IMR-90 (cell line): Measurements from ENCODE around the gene IGF1R. TPM values are rescaled to one million over a fixed set of nuclear protein-coding genes. Genes with fewer than 3 reads are reported as not detected.

ENCODE experiments used
- ATAC-seq: fragments of 200-7000 bp; cut with Tn5 transposase; 2 replicates; pipeline ENCODE4 v1.9.1; 2020; ENCODE audit warnings: low read depth, mild to moderate bottlenecking, moderate library complexity
- BruUV-seq: library from RNA; stranded (reverse); fragments of 400-500 nt; replicated peaks from 2 replicates; lab custom pipeline; 2021; lab: Mats Ljungman, UMichigan
- CTCF ChIA-PET: fragments of 300-600 bp; formaldehyde crosslinking; extraction: SDS; loops from one replicate; lab custom pipeline; 2021; ENCODE audit warnings: antibody characterized with exemption; lab: Yijun Ruan, JAX
- POLR2A ChIA-PET: fragments of 300-600 bp; sonication (Branson Sonifier 250); formaldehyde crosslinking; loops from one replicate; lab custom pipeline; 2022; ENCODE audit warnings: antibody characterized with exemption; ENCODE audit not compliant: unreplicated experiment; lab: Charles Lee
- DNase-seq: peaks from one replicate; pipeline ENCODE4 v3.0.0; 2013
- H2AFZ ChIP-seq: replicated peaks from 2 replicates; pipeline ENCODE3; 2013; ENCODE audit warnings: low read length, mild to moderate bottlenecking; ENCODE audit not compliant: poor library complexity
- H2AK5ac ChIP-seq: 2 replicates; pipeline ENCODE4 v1.6.1; 2013; ENCODE audit warnings: low read depth, low read length, inconsistent platforms
- H2AK9ac ChIP-seq: replicated peaks from 2 replicates; pipeline ENCODE3; 2013; ENCODE audit warnings: mild to moderate bottlenecking, low read depth, low read length, moderate library complexity; ENCODE audit not compliant: poor library complexity
- H2BK120ac ChIP-seq: 2 replicates; pipeline ENCODE4 v1.6.1; 2013; ENCODE audit warnings: low read depth, low read length, inconsistent platforms
- H2BK15ac ChIP-seq: 3 replicates; pipeline ENCODE4 v1.6.1; 2013; ENCODE audit warnings: low read depth, low read length, inconsistent platforms
- H2BK20ac ChIP-seq: 2 replicates; pipeline ENCODE4 v1.6.1; 2013; ENCODE audit warnings: low read depth, mild to moderate bottlenecking, inconsistent platforms, low read length, moderate library complexity
- H2BK5ac ChIP-seq: 2 replicates; pipeline ENCODE4 v1.6.1; 2013; ENCODE audit warnings: mild to moderate bottlenecking, low read depth, low read length, inconsistent platforms; ENCODE audit not compliant: poor library complexity, severe bottlenecking
- H3K14ac ChIP-seq: replicated peaks from 2 replicates; pipeline ENCODE4 v1.6.1; 2013; ENCODE audit warnings: low read depth, low read length, inconsistent platforms
- H3K18ac ChIP-seq: 2 replicates; pipeline ENCODE4 v1.6.1; 2013; ENCODE audit warnings: low read depth, low read length, control low read depth
- H3K23ac ChIP-seq: 2 replicates; pipeline ENCODE4 v1.6.1; 2013; ENCODE audit warnings: low read depth, low read length, inconsistent platforms
- H3K27ac ChIP-seq: 2 replicates; pipeline ENCODE4 v1.5.1; 2013; ENCODE audit warnings: mild to moderate bottlenecking, control low read depth, low read length; ENCODE audit not compliant: insufficient read depth
- H3K27me3 ChIP-seq: 2 replicates; pipeline ENCODE4 v1.6.1; 2013; ENCODE audit warnings: low read length; ENCODE audit not compliant: control insufficient read depth, insufficient read depth
- H3K36me3 ChIP-seq: 2 replicates; pipeline ENCODE4 v1.6.1; 2013; ENCODE audit warnings: low read length, mixed read lengths; ENCODE audit not compliant: control insufficient read depth, insufficient read depth
- H3K4ac ChIP-seq: 2 replicates; pipeline ENCODE4 v1.6.1; 2013; ENCODE audit warnings: low read depth, low read length, inconsistent platforms
- H3K4me1 ChIP-seq: 2 replicates; pipeline ENCODE4 v1.6.1; 2013; ENCODE audit warnings: low read length, mixed read lengths; ENCODE audit not compliant: control insufficient read depth, insufficient read depth
- H3K4me2 ChIP-seq: 2 replicates; pipeline ENCODE4 v1.6.1; 2013; ENCODE audit warnings: low read depth, mild to moderate bottlenecking, control low read depth, low read length, moderate library complexity
- H3K4me3 ChIP-seq: 2 replicates; pipeline ENCODE4 v1.5.1; 2013; ENCODE audit warnings: low read depth, mild to moderate bottlenecking, control low read depth, low read length, moderate library complexity; ENCODE audit not compliant: insufficient read depth
- H3K56ac ChIP-seq: 2 replicates; pipeline ENCODE4 v1.6.1; 2013; ENCODE audit warnings: low read length, inconsistent platforms; ENCODE audit not compliant: insufficient read depth; ENCODE audit errors: extremely low read depth
- H3K79me1 ChIP-seq, 2 experiments: 2 replicates each; pipeline ENCODE4 v1.6.1; 2013; ENCODE audit warnings: low read length in 2 of 2, inconsistent platforms in 1 of 2, low read depth in 1 of 2
- H3K9ac ChIP-seq: 2 replicates; pipeline ENCODE4 v1.6.1; 2013; ENCODE audit warnings: low read depth, low read length, control low read depth
- H3K9me1 ChIP-seq: 2 replicates; pipeline ENCODE4 v1.6.1; 2013; ENCODE audit warnings: low read length, inconsistent platforms; ENCODE audit not compliant: insufficient read depth
- H3K9me3 ChIP-seq: 2 replicates; pipeline ENCODE4 v1.6.1; 2013; ENCODE audit warnings: low read length; ENCODE audit not compliant: control insufficient read depth, insufficient read depth
- H4K20me1 ChIP-seq: 2 replicates; pipeline ENCODE4 v1.6.1; 2013; ENCODE audit warnings: low read length, inconsistent platforms; ENCODE audit not compliant: insufficient read depth
- H4K5ac ChIP-seq: 2 replicates; pipeline ENCODE4 v1.6.1; 2013; ENCODE audit warnings: mild to moderate bottlenecking, low read depth, low read length, control low read depth
- H4K8ac ChIP-seq, 2 experiments: 2 replicates each; pipeline ENCODE4 v1.6.1; 2013; ENCODE audit warnings: low read depth in 2 of 2, low read length in 2 of 2, control low read depth in 1 of 2, inconsistent platforms in 1 of 2
- H4K91ac ChIP-seq: 2 replicates; pipeline ENCODE4 v1.6.1; 2013; ENCODE audit warnings: low read depth, low read length, inconsistent platforms; ENCODE audit not compliant: insufficient read depth
- BHLHE40 ChIP-seq: fragments of 150-350 bp; IDR thresholded peaks from 2 replicates; pipeline ENCODE4 v1.6.1; 2016; ENCODE audit warnings: mild to moderate bottlenecking, low read depth, low read length
- CEBPB ChIP-seq: IDR thresholded peaks from 2 replicates; pipeline ENCODE4 v1.6.1; 2012; ENCODE audit warnings: low read depth, low read length, improper control_type of control experiment
- MAZ ChIP-seq: IDR thresholded peaks from 2 replicates; pipeline ENCODE4 v1.6.1; 2012; ENCODE audit warnings: low read depth, mild to moderate bottlenecking, low read length, improper control_type of control experiment, moderate library complexity, borderline replicate concordance
- MXI1 ChIP-seq: IDR thresholded peaks from 2 replicates; pipeline ENCODE4 v1.6.1; 2012; ENCODE audit warnings: low read depth, mild to moderate bottlenecking, low read length, moderate library complexity, borderline replicate concordance
- WGBS, 2 experiments: methylation state at CpG; one replicate each; pipeline versions ENCODE4 v1.1.5 to v1.1.7; 2013; ENCODE audit warnings: missing lambda C conversion rate in 2 of 2; ENCODE audit not compliant: insufficient read length in 1 of 2; ENCODE audit errors: extremely low coverage in 2 of 2; 5-methylcytosine and 5-hydroxymethylcytosine counted together
- dilution Hi-C: fragments of 300-500 bp; cut with HindIII; formaldehyde crosslinking; loops from one replicate; pipeline ENCODE4 v1.14.3; 2018; ENCODE audit warnings: low sequenced_read_pairs; ENCODE audit not compliant: unreplicated experiment
- in situ Hi-C: fragments of 300-500 bp; cut with MboI; formaldehyde crosslinking; loops from 3 replicates; pipeline ENCODE4 v1.14.3; 2019; ENCODE audit warnings: low sequenced_read_pairs, inconsistent platforms, mixed read lengths
- intact Hi-C: fragments of 100-400 bp; cut with micrococcal nuclease; formaldehyde crosslinking; loops from 2 replicates; pipeline ENCODE4 v1.10.0; 2022
- polyA plus RNA-seq, 3 experiments: library from polyadenylated mRNA; depleted of rRNA; stranded (reverse); fragments of >200 nt; gene quantifications; 2 replicates each; pipeline ENCODE4 v1.2.3, GENCODE V29; 2012; ENCODE audit warnings: low replicate concordance in 1 of 3
- total RNA-seq: library from RNA; depleted of rRNA; stranded (reverse); fragments of >200 nt; gene quantifications from 2 replicates; pipeline ENCODE4 v1.2.3, GENCODE V29; 2012

IGF1R gene
- total and polyA plus RNA-seq, 2 of the 4 experiments (the other 2 are of a cell fraction) = 24.0 to 24.9 TPM

GRCh38 chr15:98813951-98814350 lies 165.6 kb downstream of the IGF1R start:
- Histone ChIP-seq H2BK5ac (no peak overlapping the region), H2BK120ac (no peak overlapping the region), H3K56ac (no peak overlapping the region), H4K5ac (no peak overlapping the region), H3K4me2 (no peak overlapping the region; the same call in 1 of the 2 replicates), H4K8ac (no peak overlapping the region), H3K4ac (no peak overlapping the region), H3K23ac (no peak overlapping the region), H2BK15ac (no peak overlapping the region), H3K27ac (no peak overlapping the region), H2AK9ac (no peak overlapping the region), H3K4me1 (peaks cover 7% of the 10 kb centered on the region), H3K9ac (no peak overlapping the region), H3K4me3 (no peak overlapping the region), H2AK5ac (no peak overlapping the region), H3K79me1 (peaks cover 66 to 81% of the 10 kb centered on the region in 2 experiments), H4K20me1 (peaks cover 67% of the 10 kb centered on the region), H3K9me1 (peaks cover 23% of the 10 kb centered on the region), H3K14ac (no peak overlapping the region), H3K36me3 (no peaks in the 10 kb centered on the region), H2BK20ac (no peak overlapping the region), H3K27me3 (no peaks in the 10 kb centered on the region), H4K91ac (no peak overlapping the region), H3K9me3 (no peaks in the 10 kb centered on the region), H2AFZ (no peak overlapping the region), H3K18ac (no peak overlapping the region)
- CTCF ChIA-PET = no interaction called here
- TF ChIP-seq BHLHE40 = no peak
- no peak for TF ChIP-seq MXI1
- TF ChIP-seq MAZ = no peak
- TF ChIP-seq CEBPB = peak; percentile 38; the same call in 1 of the 2 replicates
- WGBS, 2 experiments = 70% methylated on average over 2 of the region's 4 CpGs; no CpG with 5 or more reads in 1 of the 2 experiments
- dilution Hi-C loops (no loop called here), in situ Hi-C loops (no loop called here), intact Hi-C loops (no loop called here)
- peak; percentile 24 for ATAC-seq
- peak; percentile 33 for DNase-seq
- POLR2A ChIA-PET = no interaction called here
- BruUV-seq = no TSS peak
